ENCODE measurements around the gene GALNT10. TPM values are rescaled to one million over a fixed set of nuclear protein-coding genes. Genes with fewer than 3 reads are reported as not detected.

GALNT10 gene
- total and polyA plus RNA-seq, 9 of the 15 experiments (the other 6 are each of a cell fraction or from before 2014, with no cell fraction given), result 4.6 to 37.1 (median 13.3) TPM

DNA sequence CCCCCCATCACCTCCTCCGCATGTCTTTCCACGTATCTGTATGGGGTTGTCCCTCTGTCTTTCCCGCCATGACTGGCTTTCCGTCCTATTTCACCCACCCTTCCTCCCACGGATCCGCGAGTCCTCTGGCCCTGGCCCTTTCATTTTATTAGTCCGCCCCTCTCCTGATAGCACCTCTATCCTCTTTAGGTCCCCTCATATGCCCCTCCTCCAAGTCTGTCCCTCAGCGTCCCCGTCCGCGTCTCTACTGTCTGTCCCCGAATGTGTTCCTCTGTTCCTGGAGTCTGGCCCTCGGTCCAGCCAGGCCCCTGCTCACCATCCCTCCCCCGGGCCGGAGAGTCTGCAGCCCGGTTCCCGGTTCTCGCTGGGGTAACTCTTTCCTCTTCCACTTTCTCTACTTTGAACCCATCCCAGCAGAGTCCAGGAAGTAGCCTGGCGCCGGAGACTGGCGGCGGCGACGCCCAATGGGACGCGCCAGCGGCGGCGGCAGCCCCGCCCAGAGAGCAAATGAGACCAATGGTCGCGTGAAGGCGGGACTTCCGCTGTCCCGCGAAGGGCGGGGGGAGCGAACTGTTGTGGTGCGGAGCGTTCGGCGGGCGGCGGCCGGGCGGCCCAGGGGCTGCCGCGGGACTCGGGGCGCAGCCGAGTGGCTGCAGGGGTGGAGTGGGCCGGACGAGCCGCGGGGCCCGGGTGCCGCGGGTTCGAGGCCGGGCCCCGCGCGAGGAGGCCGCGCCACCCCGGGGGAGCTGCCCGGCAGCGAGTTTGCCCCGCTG lies 255.1 kb downstream of the GALNT10 start, which contains the start of gene SAP30L:
TSS of gene SAP30L (plus strand) at position 576 of the 773 bp plus-strand sequence. CDS start 608 bp downstream, outside the sequence.
- BruUV-seq (replicated peaks), result TSS peak; percentile 46
- Histone ChIP-seq H3K4me1 (replicated peaks in 1 of 2; ENCODE audit: control insufficient read depth in 2 of 2, insufficient read depth in 2 of 2, low read length in 2 of 2) (peaks cover 8 to 19% of the 10 kb centered on the region in 2 experiments; a peak in 4 of 5 replicates), H4K20me1 (replicated peaks; ENCODE audit: control insufficient read depth, insufficient read depth, low read length) (peaks cover 13% of the 10 kb centered on the region), H3K36me3 (ENCODE audit: control insufficient read depth, insufficient read depth, low read length) (peaks cover 26% of the 10 kb centered on the region; the same call in 2 of the 3 replicates), H2AFZ (ENCODE audit: low read depth, low read length) (peak within 1 kb of the TSS; percentile 90), H3K79me2 (ENCODE audit: control insufficient read depth, insufficient read depth, low read length) (peaks cover 39% of the 10 kb centered on the region), H3K27me3 (ENCODE audit: control insufficient read depth in 2 of 2, insufficient read depth in 2 of 2, low read length in 2 of 2) (no peaks in the 10 kb centered on the region), H3K9me3 (replicated peaks; ENCODE audit: control insufficient read depth, insufficient read depth, low read depth, low read length) (no peaks in the 10 kb centered on the region), H3K9me1 (ENCODE audit: control insufficient read depth, insufficient read depth, low read length) (no peaks in the 10 kb centered on the region), H3K27ac (ENCODE audit: extremely low read depth, low read depth, low read length) (peak within 1 kb of the TSS; percentile 68), H3K4me3 (peak within 1 kb of the TSS; percentile 60), H3K4me2 (ENCODE audit: insufficient read depth, low read length) (peak within 1 kb of the TSS; percentile 99), H3K9ac (ENCODE audit: insufficient read depth in 1 of 2, low read depth in 2 of 2, low read length in 2 of 2) (peak within 1 kb of the TSS; percentile 67 to 92)
- DNase-seq (ENCODE audit: extremely low read depth in 1 of 4, low spot score in 3 of 4) (peak; percentile 95 to 100 (median 100)), ATAC-seq (peak; percentile 97), FAIRE-seq (peak; percentile 92)
- ChIA-PET POLR2A (interaction anchor here (0.5 to 1.2 kb wide), 2 partner anchors 26 to 173 kb away, joined by 3 to 4 read pairs; no protein-coding TSS in a partner anchor), CTCF (ENCODE audit: low intra/inter-chr PET ratio) (no interaction called here)
- intact Hi-C loops (cut with micrococcal nuclease), result loop anchor here (5.0 kb wide), 1 partner anchor 248 kb away; no protein-coding TSS in a partner anchor
- in situ Hi-C loops (cut with MboI), result no loop called here
- WGBS (ENCODE audit: insufficient coverage, low coverage, missing lambda C conversion rate), result under 1% methylated on average over 46 of the region's 70 CpGs
- TF ChIP-seq EHMT2 (IDR thresholded peaks at IDR 0.05), result 0 out of 2 replicates have a peak, but pooled peaks have one; percentile 29
- TF ChIP-seq, protein P1, sequence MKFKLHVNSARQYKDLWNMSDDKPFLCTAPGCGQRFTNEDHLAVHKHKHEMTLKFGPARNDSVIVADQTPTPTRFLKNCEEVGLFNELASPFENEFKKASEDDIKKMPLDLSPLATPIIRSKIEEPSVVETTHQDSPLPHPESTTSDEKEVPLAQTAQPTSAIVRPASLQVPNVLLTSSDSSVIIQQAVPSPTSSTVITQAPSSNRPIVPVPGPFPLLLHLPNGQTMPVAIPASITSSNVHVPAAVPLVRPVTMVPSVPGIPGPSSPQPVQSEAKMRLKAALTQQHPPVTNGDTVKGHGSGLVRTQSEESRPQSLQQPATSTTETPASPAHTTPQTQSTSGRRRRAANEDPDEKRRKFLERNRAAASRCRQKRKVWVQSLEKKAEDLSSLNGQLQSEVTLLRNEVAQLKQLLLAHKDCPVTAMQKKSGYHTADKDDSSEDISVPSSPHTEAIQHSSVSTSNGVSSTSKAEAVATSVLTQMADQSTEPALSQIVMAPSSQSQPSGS (CRISPR knock-in tag; IDR thresholded peaks at IDR 0.05), result no peak
- TF ChIP-seq, protein P2, sequence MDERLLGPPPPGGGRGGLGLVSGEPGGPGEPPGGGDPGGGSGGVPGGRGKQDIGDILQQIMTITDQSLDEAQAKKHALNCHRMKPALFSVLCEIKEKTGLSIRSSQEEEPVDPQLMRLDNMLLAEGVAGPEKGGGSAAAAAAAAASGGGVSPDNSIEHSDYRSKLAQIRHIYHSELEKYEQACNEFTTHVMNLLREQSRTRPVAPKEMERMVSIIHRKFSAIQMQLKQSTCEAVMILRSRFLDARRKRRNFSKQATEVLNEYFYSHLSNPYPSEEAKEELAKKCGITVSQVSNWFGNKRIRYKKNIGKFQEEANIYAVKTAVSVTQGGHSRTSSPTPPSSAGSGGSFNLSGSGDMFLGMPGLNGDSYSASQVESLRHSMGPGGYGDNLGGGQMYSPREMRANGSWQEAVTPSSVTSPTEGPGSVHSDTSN (CRISPR knock-in tag; IDR thresholded peaks at IDR 0.05; ENCODE audit: low read depth), result peak; percentile 96
- TF ChIP-seq, protein P2 (tag; conservative IDR thresholded peaks at IDR 0.05; ENCODE audit: low read depth), result peak; percentile 97
- no peak for TF ChIP-seq ZNF561 (CRISPR knock-in tag; conservative IDR thresholded peaks at IDR 0.05)
- TF ChIP-seq POLR2G (IDR thresholded peaks at IDR 0.05; ENCODE audit: low read depth, low read length), result peak; percentile 84
- no peak for TF ChIP-seq NR2C2 (CRISPR knock-in tag; IDR thresholded peaks at IDR 0.05)
- peak; percentile 71; the same call in 1 of the 2 replicates for TF ChIP-seq NR2C2 (tag; IDR thresholded peaks at IDR 0.05)
- TF ChIP-seq, protein P3, sequence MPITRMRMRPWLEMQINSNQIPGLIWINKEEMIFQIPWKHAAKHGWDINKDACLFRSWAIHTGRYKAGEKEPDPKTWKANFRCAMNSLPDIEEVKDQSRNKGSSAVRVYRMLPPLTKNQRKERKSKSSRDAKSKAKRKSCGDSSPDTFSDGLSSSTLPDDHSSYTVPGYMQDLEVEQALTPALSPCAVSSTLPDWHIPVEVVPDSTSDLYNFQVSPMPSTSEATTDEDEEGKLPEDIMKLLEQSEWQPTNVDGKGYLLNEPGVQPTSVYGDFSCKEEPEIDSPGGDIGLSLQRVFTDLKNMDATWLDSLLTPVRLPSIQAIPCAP (CRISPR knock-in tag; IDR thresholded peaks at IDR 0.05; ENCODE audit: borderline replicate concordance), result no peak
- TF ChIP-seq SUPT5H (IDR thresholded peaks at IDR 0.05), result peak; percentile 85
- 0 out of 4 replicates have a peak, but pooled peaks of 1 of the 2 experiments have one; percentile 22 for TF ChIP-seq KDM4B (IDR thresholded peaks at IDR 0.05; ENCODE audit: borderline replicate concordance in 2 of 2, low read depth in 1 of 2)
- peak; percentile 13 to 36; a peak in 2 of 4 replicates for TF ChIP-seq NRF1 (conservative IDR thresholded peaks at IDR 0.05 in 1 of 2, IDR thresholded peaks at IDR 0.05 in 1 of 2)
- no peak for TF ChIP-seq ZNF253 (CRISPR knock-in tag; conservative IDR thresholded peaks at IDR 0.05)
- no peak for TF ChIP-seq CBFA2T2 (conservative IDR thresholded peaks at IDR 0.05)
- no peak for TF ChIP-seq TEAD2 (tag; IDR thresholded peaks at IDR 0.05)
- TF ChIP-seq OTX1 (CRISPR knock-in tag; IDR thresholded peaks at IDR 0.05), result peak; percentile 79; the same call in 1 of the 2 replicates
- peak; percentile 84; the same call in 1 of the 2 replicates for TF ChIP-seq PHF8 (IDR thresholded peaks at IDR 0.05; ENCODE audit: borderline replicate concordance, low read length)

All from K562 (cell line).